Measurements from ENCODE around the gene REPS1. TPM values are rescaled to one million over a fixed set of nuclear protein-coding genes. Genes with fewer than 3 reads are reported as not detected.

REPS1 gene
- total and polyA plus RNA-seq, 2 of the 13 experiments (the other 11 are each of a cell fraction or from before 2014, with no cell fraction given): 36.4 to 38.3 TPM

- TF ChIP-seq ZFP91 (CRISPR knock-in tag; IDR thresholded peaks at IDR 0.05; ENCODE audit: borderline replicate concordance): peak; percentile 65; the same call in 1 of the 2 replicates
- no peak for TF ChIP-seq HBP1 (CRISPR knock-in tag; IDR thresholded peaks at IDR 0.05; ENCODE audit: low read depth)
- no peak for TF ChIP-seq MLX (CRISPR knock-in tag; IDR thresholded peaks at IDR 0.05)
- TF ChIP-seq UBTF (CRISPR knock-in tag; IDR thresholded peaks at IDR 0.05): peak; percentile 65
- TF ChIP-seq U2AF1 (optimal IDR thresholded peaks at IDR 0.05; ENCODE audit: low read depth, low read length): peak; percentile 46
- no peak for TF ChIP-seq MAFF (IDR thresholded peaks at IDR 0.05; ENCODE audit: low read depth, low read length)
- TF ChIP-seq HNRNPL (IDR thresholded peaks at IDR 0.05; ENCODE audit: low read depth, low read length): no peak
- TF ChIP-seq ZSCAN30 (CRISPR knock-in tag; IDR thresholded peaks at IDR 0.05): no peak
- no peak for TF ChIP-seq FLYWCH1 (CRISPR knock-in tag; IDR thresholded peaks at IDR 0.05)
- no peak for TF ChIP-seq NONO (IDR thresholded peaks at IDR 0.05)
- peak; percentile 49; the same call in 1 of the 2 replicates for TF ChIP-seq NONO (CRISPR knock-in tag; conservative IDR thresholded peaks at IDR 0.05)
- TF ChIP-seq NCOA2 (CRISPR knock-in tag; IDR thresholded peaks at IDR 0.05): no peak
- no peak for TF ChIP-seq SRY (CRISPR knock-in tag; IDR thresholded peaks at IDR 0.05)
- no peak for TF ChIP-seq ATF2 (CRISPR knock-in tag; IDR thresholded peaks at IDR 0.05)
- no peak for TF ChIP-seq REXO4 (CRISPR knock-in tag; IDR thresholded peaks at IDR 0.05; ENCODE audit: borderline replicate concordance)
- TF ChIP-seq ERF (CRISPR knock-in tag; IDR thresholded peaks at IDR 0.05): no peak
- TF ChIP-seq MLXIP (CRISPR knock-in tag; IDR thresholded peaks at IDR 0.05; ENCODE audit: borderline replicate concordance): no peak
- no peak for TF ChIP-seq SYNCRIP (IDR thresholded peaks at IDR 0.05; ENCODE audit: insufficient read depth, low read depth, low read length)
- TF ChIP-seq ZNF432 (CRISPR knock-in tag; IDR thresholded peaks at IDR 0.05; ENCODE audit: borderline replicate concordance): peak; percentile 28; the same call in 1 of the 2 replicates
Measured at GRCh38 chr6:139028658-139029469, 40.8 kb upstream of the REPS1 start, which contains the start of gene ABRACL (continued).
